Bronchial epithelial cell (primary cell): ENCODE measurements around the gene CROCC. TPM values are rescaled to one million over a fixed set of nuclear protein-coding genes. Genes with fewer than 3 reads are reported as not detected.

Experiments
- DNase-seq: peaks from one replicate; pipeline ENCODE4 v3.0.0-alpha.2; 2010; ENCODE audit warnings: low read depth
- FAIRE-seq: peaks from 2 replicates; lab custom pipeline; 2011; peaks lifted over from hg19 to GRCh38; lab: Jason Lieb, UNC
- H3K27me3 ChIP-seq: 2 replicates; pipeline ENCODE4 v1.5.1; 2011; ENCODE audit warnings: low read length; ENCODE audit not compliant: control insufficient read depth, insufficient read depth
- H3K36me3 ChIP-seq: 2 replicates; pipeline ENCODE4 v1.5.1; 2011; ENCODE audit warnings: low read length; ENCODE audit not compliant: control insufficient read depth, insufficient read depth
- H3K4me3 ChIP-seq: 2 replicates; pipeline ENCODE4 v1.5.1; 2011; ENCODE audit warnings: mild to moderate bottlenecking, low read depth, low read length, control low read depth
- CTCF ChIP-seq: IDR thresholded peaks from 2 replicates; pipeline ENCODE4 v1.5.1; 2011; ENCODE audit warnings: mild to moderate bottlenecking, moderate library complexity, low read length, control low read depth, inconsistent platforms; ENCODE audit not compliant: insufficient read depth, severe bottlenecking
- total RNA-seq: library from RNA; depleted of rRNA; stranded (reverse); fragments of >200 nt; gene quantifications from 2 replicates; pipeline ENCODE4 v1.2.1, GENCODE V29; 2014

CROCC gene
- total RNA-seq, 1 donor from 2014 or later: 20.3 TPM

GRCh38 chr1:16966282-16966681 is 44.6 kb downstream of the CROCC start:
- TF ChIP-seq CTCF: no peak
- DNase-seq (no peak), FAIRE-seq (no peak)
- H3K27me3 ChIP-seq: no peaks in the 10 kb centered on the region
- H3K4me3 ChIP-seq: no peak overlapping the region
- H3K36me3 ChIP-seq: peaks cover 14% of the 10 kb centered on the region

GRCh38 chr1:16967095-16967575 is 45.4 kb downstream of the CROCC start:
- DNase-seq: peak; percentile 13
- H3K27me3 ChIP-seq: no peaks in the 10 kb centered on the region
- no peak overlapping the region for H3K4me3 ChIP-seq
- TF ChIP-seq CTCF: no peak
- no peak for FAIRE-seq
- H3K36me3 ChIP-seq: peaks cover 14% of the 10 kb centered on the region

- H3K27me3 ChIP-seq: no peaks in the 10 kb centered on the region
- DNase-seq (no peak), FAIRE-seq (no peak)
- H3K4me3 ChIP-seq: no peak overlapping the region
- no peak for TF ChIP-seq CTCF
- H3K36me3 ChIP-seq: peaks cover 14% of the 10 kb centered on the region
Observed at GRCh38 chr1:16967962-16968361, 46.2 kb downstream of the CROCC start.

GRCh38 chr1:16968372-16968771 is 46.6 kb downstream of the CROCC start:
- H3K36me3 ChIP-seq: peaks cover 14% of the 10 kb centered on the region
- DNase-seq (no peak), FAIRE-seq (no peak)
- no peak for TF ChIP-seq CTCF
- no peak overlapping the region for H3K4me3 ChIP-seq
- H3K27me3 ChIP-seq: no peaks in the 10 kb centered on the region

- no peak for TF ChIP-seq CTCF
- no peaks in the 10 kb centered on the region for H3K27me3 ChIP-seq
- DNase-seq (no peak), FAIRE-seq (no peak)
- no peak overlapping the region for H3K4me3 ChIP-seq
- H3K36me3 ChIP-seq: peaks cover 14% of the 10 kb centered on the region
Observed at GRCh38 chr1:16969057-16969611, 47.4 kb downstream of the CROCC start.

- FAIRE-seq: no peak
- Histone ChIP-seq H3K36me3 (peaks cover 14% of the 10 kb centered on the region), H3K4me3 (no peak overlapping the region), H3K27me3 (no peaks in the 10 kb centered on the region)
- no peak for TF ChIP-seq CTCF
- no peak for DNase-seq
Observed at GRCh38 chr1:16969651-16970050, 47.9 kb downstream of the CROCC start.
